Epidermal melanocyte (primary cell): ENCODE data around the gene USP21.

Experiments used
- DNase-seq: peaks from one replicate; pipeline ENCODE4 v3.0.0; 2011; ENCODE audit warnings: low spot score; ENCODE audit not compliant: insufficient read length

The USP21 gene

DNA sequence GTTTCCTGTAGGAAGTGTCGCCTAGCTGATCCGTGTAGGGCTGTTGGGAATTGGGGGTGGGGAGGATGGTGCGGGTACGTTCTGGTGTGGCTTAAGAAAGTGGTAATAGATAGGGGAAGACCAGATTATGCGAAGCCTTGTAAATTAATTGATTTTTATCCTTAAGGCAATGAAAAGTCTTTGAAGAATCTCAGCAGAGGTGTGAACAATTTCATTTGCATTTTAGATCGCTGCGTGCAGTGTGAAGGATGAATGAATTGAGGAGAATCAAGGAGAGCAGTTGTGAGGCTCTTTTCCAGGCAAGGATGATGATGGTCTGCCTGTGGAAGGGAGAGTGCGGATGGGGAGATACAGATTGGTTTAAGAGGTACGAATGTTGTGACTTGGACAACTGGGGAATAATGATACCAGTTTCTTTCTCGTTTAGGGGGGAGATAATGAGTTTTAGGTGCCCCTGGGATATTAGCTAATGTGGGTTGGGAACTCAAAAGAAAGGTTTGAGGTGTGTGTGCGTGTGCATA, 26.0 kb upstream of the USP21 start:
- no peak for DNase-seq

DNA sequence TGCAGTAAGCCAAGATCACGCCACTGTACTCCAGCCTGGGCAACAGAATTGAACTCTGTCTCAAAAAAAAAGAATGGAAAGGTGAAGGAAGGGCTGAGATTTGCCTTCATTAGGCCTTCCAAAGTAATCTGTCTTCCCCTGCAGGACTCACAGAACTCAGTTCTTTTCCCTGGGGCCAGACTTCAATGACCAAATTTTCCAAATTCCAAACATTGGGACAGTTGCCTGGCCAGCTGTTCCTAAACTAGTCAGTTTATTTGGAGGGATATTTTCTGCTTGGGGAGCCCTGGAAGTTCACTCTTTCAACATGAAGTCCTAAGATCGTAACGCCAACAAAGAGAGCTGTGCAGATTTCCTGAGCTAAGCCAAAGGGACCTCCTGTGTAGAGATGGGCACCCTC, 21.4 kb upstream of the USP21 start:
- no peak for DNase-seq

DNA sequence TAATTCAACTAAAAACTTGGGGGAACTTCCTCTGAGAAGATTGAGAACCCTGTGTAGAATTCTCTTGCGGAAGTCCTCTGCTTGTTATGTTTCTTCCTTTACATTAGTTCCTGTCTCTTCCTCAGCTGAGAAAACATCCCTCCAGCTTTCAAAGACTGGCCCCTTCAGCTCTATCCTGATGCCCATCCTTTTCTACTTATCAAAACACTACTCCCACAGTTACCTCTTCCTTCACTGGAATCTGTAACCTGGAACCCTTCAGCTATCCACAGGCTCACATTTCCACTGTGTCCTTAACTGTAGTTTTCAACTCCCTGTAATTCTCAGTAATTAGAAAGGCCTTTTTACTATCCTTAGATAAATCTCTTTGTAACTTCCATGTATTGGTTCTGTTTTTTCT, 20.9 kb upstream of the USP21 start:
- DNase-seq = no peak

GRCh38 chr1:161139766-161140165, 19.5 kb upstream of the USP21 start:
- no peak for DNase-seq

- no peak for DNase-seq
These were observed 18.4 kb upstream of the USP21 start for GRCh38 chr1:161140755-161141400.

DNA sequence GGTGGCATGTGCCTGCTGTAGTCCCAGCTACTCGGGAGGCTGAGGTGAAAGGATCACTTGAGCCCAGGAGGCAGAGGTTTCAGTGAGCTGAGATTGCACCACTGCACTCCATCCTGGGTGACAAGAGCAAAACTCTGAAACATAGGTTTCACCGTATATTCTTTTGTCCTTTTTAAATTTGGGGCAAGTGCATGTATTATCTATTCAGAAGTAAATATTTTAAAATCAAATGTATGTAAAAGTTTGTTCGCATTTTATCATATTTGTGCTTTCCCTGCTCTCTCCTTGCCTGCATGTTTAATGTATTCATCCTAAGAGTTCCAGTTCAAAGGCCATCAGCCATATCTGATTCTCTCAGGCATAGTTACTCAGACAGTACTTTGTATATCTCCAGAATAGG, 13.5 kb upstream of the USP21 start:
- DNase-seq = no peak

DNA sequence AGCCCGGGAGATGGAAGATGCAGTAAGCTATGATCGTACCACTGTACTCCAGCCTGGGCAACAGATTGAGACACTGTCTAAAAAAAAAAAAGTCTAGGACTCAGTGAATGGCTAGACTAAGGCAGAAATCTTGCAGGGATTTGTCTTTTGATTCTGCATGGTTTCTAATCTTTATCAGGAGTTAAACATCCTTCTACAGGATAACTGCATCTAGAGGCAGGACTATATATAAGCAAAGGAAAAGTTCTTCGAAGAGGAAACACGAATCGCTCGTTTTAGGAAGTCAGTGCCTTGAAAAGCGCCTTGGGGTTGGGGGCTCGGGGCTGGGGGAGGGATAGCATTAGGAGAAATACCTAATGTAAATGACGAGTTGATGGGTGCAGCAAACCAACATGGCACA, 6.1 kb upstream of the USP21 start:
- DNase-seq = no peak

DNA sequence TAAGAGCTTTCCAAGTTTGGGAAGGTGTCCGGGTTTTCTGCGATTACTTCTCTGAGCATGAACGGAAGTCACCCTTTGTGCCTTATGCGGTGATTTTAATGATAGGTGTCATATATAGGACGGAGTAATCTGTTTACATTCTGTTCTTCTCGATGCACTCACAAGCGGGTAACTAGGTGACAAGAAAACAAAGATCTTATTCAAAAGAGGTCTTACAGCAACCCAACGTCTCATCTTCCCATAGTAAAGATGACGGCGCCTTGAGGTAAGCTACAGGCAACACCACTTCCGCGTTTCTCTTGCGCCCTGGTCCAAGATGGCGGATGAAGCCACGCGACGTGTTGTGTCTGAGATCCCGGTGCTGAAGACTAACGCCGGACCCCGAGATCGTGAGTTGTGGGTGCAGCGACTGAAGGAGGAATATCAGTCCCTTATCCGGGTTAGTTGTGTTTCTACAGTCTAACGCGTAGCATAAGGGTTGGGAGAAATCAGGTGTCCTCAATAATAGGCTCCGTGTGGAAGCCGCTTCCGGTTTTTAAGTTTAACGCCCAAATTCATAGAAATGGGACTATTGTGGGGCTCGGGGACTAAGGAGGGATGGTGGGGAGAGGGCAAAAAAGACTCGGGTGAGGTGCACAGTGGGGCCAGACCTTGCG, 5.5 kb upstream of the USP21 start, which contains the start of gene UFC1:
UFC1 (plus strand) TSS at position 297 of the 656 bp plus-strand sequence; CDS start at position 317, 20 bp downstream.
- peak; percentile 85 for DNase-seq

DNA sequence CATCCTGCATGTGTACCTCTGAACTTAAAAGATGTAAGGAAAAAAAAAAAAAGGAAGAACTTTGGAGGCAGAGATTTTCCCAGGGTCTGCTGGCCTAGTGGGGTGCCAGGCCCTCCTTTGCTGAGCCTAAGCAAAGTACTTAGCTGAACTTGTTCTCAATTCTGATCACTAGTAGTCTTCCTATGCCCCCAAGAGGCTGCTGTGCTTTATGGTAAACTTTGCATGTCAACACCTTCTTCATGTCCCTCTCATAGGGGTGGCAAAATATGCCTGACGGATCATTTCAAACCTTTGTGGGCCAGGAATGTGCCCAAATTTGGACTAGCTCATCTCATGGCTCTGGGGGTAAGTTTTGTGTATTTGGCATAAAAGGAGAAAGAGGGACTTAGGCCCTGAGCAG, 1.4 kb upstream of the USP21 start:
- DNase-seq = no peak

DNA sequence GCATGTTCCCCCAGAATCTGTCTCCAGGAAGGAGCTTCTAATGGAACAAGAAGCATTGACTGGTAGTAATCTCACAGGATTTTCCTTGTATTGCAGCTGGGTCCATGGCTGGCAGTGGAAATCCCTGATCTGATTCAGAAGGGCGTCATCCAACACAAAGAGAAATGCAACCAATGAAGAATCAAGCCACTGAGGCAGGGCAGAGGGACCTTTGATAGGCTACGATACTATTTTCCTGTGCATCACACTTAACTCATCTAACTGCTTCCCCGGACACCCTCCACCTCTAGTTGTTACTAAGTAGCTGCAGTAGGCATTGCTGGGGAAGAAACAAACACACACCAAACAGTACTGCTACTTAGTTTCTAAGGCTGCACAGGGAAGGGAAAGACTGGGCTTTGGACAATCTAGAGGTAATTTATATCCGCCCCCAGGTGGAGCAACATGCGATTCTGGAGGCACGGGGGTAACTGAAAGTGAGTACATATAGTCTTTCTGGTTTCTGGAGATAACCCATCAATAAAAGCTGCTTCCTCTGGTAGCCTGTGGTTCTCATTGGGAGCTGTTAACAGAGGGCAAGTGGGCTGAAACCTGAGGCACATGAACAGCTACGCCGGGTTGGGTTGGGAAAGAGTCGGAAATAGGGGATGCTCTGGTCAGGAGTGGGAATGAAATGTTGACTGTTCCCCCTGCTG, 837 bp upstream of the USP21 start:
- no peak for DNase-seq

GRCh38 chr1:161159913-161160243, 578 bp downstream of the USP21 start:
- DNase-seq = no peak

GRCh38 chr1:161160671-161161145, 1.4 kb downstream of the USP21 start:
- DNase-seq = no peak

DNA sequence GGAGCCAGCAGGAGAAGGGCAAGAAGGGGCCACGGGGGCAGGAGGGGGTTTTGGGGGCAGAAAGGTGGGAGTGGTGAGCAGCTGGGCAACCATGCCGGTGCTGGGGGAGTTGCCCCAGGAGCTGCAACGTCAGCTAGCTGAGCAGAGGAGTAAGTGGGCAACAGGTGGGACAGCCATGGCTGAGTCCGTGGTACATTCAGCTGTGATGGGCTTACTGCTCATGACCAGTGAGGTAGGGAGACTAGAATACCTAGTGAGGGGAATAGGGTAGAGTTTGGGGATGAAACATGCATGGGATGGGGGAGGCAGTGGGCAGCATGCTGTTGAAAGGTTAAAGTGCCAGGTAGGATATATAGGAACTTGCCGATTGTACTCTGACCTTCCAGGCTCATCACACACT, 2.4 kb downstream of the USP21 start:
- DNase-seq = no peak

DNA sequence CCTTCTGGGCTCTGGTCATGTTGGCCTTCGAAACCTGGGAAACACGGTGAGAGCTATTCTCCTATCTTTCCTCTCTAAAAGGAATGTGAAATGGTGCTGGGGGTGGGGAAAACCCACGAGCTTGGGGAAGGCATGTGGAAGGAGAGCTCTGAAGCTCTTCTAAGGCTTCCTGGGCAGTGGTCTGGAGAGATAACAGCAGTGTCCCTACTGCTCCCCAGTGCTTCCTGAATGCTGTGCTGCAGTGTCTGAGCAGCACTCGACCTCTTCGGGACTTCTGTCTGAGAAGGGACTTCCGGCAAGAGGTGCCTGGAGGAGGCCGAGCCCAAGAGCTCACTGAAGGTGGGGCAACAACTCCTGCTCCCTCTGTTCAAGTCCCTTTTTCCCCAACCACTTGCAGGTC, 2.8 kb downstream of the USP21 start:
- DNase-seq = no peak

DNA sequence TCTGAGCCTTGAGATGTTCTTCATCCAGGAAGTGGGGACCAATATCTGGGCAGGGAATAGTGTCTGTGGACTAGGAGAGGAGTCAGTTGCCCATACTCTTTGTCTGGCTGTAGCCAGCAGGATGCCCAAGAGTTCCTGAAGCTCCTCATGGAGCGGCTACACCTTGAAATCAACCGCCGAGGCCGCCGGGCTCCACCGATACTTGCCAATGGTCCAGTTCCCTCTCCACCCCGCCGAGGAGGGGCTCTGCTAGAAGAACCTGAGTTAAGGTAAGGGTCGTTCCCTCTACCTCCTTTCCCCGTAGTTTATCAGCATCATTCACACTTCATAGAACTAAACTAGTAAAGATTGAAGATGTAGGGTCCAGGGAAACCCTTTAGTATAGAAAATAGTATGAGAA, 3.5 kb downstream of the USP21 start:
- no peak for DNase-seq

DNA sequence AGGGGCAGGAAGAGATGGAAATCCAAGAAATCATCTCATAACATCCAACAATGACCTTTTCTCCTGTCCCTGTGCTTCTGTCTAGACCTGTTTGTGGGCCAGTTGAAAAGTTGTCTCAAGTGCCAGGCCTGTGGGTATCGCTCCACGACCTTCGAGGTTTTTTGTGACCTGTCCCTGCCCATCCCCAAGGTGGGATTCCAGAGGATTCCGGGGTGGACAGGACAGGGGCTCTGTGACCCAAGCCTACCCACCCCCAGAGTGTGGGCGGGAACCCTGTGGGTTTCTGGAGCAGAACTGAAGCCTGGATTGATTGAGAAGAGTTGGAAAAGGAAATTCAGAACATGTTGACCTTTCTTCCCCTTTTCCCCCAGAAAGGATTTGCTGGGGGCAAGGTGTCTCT, 4.5 kb downstream of the USP21 start:
- DNase-seq = no peak

GRCh38 chr1:161164901-161165610, 5.8 kb downstream of the USP21 start:
- DNase-seq = no peak

- DNase-seq = peak; percentile 93
These were observed 6.7 kb downstream of the USP21 start, which contains the start of gene PPOX for GRCh38 chr1:161165742-161166668. Gene PPOX (plus strand): TSS chr1:161166426. CDS start chr1:161166848, 422 bp downstream.

DNA sequence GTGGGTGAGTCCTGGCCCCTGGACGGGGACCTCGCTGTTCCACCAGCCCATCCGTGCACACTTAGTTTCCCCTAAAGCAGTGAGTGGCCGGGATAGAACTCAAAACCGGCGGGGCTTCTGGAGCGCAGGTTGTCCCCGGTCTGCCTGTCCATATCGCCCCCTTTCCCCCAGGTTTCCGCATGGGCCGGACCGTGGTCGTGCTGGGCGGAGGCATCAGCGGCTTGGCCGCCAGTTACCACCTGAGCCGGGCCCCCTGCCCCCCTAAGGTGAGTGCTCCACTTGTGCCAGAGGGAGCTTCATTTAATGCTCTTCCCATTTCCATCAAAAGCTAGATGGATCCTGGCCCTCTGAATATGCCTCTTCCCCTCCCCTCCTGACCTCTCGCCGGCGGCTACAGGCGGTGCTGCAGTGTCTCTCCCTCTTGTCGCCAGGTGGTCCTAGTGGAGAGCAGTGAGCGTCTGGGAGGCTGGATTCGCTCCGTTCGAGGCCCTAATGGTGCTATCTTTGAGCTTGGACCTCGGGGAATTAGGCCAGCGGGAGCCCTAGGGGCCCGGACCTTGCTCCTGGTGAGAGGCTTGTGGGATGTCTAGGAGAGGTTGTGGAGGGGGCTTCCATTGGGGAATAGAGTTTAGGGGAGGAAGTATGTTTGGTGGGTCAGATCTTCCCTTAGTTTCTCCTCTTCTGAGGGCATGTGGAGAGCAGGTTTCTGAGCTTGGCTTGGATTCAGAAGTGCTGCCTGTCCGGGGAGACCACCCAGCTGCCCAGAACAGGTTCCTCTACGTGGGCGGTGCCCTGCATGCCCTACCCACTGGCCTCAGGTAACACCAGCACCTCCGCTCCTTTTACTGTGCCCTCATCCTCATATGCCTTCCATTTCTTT, 7.6 kb downstream of the USP21 start:
- no peak for DNase-seq

DNA sequence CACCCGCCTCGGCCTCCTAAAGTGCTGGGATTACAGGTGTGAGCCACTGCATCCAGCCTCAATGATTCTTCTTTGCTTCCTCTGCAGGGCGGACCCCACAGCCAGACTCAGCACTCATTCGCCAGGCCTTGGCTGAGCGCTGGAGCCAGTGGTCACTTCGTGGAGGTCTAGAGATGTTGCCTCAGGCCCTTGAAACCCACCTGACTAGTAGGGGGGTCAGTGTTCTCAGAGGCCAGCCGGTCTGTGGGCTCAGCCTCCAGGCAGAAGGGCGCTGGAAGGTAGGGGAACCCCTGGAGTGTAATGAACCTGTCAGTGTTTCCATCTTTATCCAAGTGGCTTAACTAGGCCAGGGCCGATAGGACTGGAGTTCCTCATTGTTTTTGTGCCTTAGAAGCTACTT, 9.6 kb downstream of the USP21 start:
- no peak for DNase-seq
